Gastroesophageal sphincter (tissue), 4 donors: ENCODE measurements around the gene NPIPA3. TPM values are rescaled to one million over a fixed set of nuclear protein-coding genes. Genes with fewer than 3 reads are reported as not detected.
"Not testable (repeated sequence)": the region's sequence is repeated elsewhere in the genome, so short reads cannot be mapped to it uniquely, and the experiment has no call there.

ENCODE experiments used
- ATAC-seq: fragments of 150-250 bp; one replicate; pipeline ENCODE4 v1.9.1; 2016; ENCODE audit warnings: mild to moderate bottlenecking, moderate library complexity
- H3K27ac ChIP-seq, 4 donors: fragments of 200-600 bp; sonication (generic) in 3 of 4; 1 replicate in 3 of 4; 2 replicates in 1 of 4; pipeline ENCODE4 v1.5.1; 2016 to 2019
- H3K27me3 ChIP-seq: fragments of 200-600 bp; sonication (generic); one replicate; pipeline ENCODE4 v1.5.1; 2019
- H3K36me3 ChIP-seq, 2 donors: fragments of 200-600 bp; sonication (generic); one replicate each; pipeline ENCODE4 v1.5.1; 2019; ENCODE audit warnings: control low read depth in 1 of 2
- H3K4me1 ChIP-seq, 3 donors: fragments of 200-600 bp; sonication (generic); 1 replicate in 2 of 3; 2 replicates in 1 of 3; pipeline ENCODE4 v1.5.1; 2016 to 2019; ENCODE audit warnings: control low read depth in 2 of 3
- H3K4me3 ChIP-seq, 2 donors: fragments of 200-600 bp; sonication (generic); one replicate each; pipeline ENCODE4 v1.5.1; 2019; ENCODE audit warnings: mild to moderate bottlenecking in 1 of 2, moderate library complexity in 1 of 2
- H3K9me3 ChIP-seq, 3 donors: fragments of 200-600 bp; sonication (generic); one replicate each; pipeline ENCODE4 v1.5.1; 2017 to 2019; ENCODE audit warnings: control low read depth in 2 of 3
- EP300 ChIP-seq: sonication (generic); formaldehyde crosslinking; IDR thresholded peaks from one replicate; pipeline ENCODE4 v1.6.1; 2017; ENCODE audit warnings: antibody characterized with exemption, mild to moderate bottlenecking
- POLR2A ChIP-seq, 2 donors: fragments of 450-650 bp; IDR thresholded peaks; one replicate each; pipeline ENCODE4 v1.6.1; 2017; ENCODE audit warnings: antibody characterized with exemption in 2 of 2, mild to moderate bottlenecking in 2 of 2, moderate library complexity in 1 of 2
- POLR2AphosphoS5 ChIP-seq: sonication (generic); formaldehyde crosslinking; IDR thresholded peaks from one replicate; pipeline ENCODE4 v1.6.1; 2017; ENCODE audit warnings: antibody characterized with exemption
- WGBS, 2 donors: methylation state at CpG; one replicate each; pipeline ENCODE4 v1.1.5; 2018; ENCODE audit warnings: low coverage in 1 of 2; 5-methylcytosine and 5-hydroxymethylcytosine counted together
- total RNA-seq, 4 donors: library from RNA; depleted of rRNA; stranded (reverse); fragments of >200 nt; gene quantifications; one replicate each; pipeline ENCODE4 v1.1.0, GENCODE V29; 2016
- TF ChIP-seq, protein P1 (sequence below), 4 experiments: fragments of 200-600 bp in 2 of 4; fragments of 450-650 bp in 2 of 4; sonication (generic) in 1 of 4; IDR thresholded peaks; one replicate each; pipeline ENCODE4 v1.5.1; 2017 to 2019; ENCODE audit warnings: antibody characterized with exemption in 4 of 4, mild to moderate bottlenecking in 2 of 4, moderate library complexity in 2 of 4

The NPIPA3 gene
- total RNA-seq, result 1 to 10 TPM in 2 of 4 donors, under 1 TPM in 1, not detected in 1; 0.39 to 4.0 (median 1.3) TPM

- peak; percentile 99 for ATAC-seq
- not testable (repeated sequence) for H3K27me3 ChIP-seq, H3K27ac ChIP-seq, H3K36me3 ChIP-seq, H3K4me1 ChIP-seq, H3K9me3 ChIP-seq, H3K4me3 ChIP-seq
- WGBS, 2 donors, result no CpG with 5 or more reads among the region's 73 CpGs
Measured at GRCh38 chr16:14703156-14704011, at the start of gene NPIPA3. NPIPA3 (plus strand) TSS chr16:14703411; CDS start chr16:14708944, 5,533 bp downstream.

DNA sequence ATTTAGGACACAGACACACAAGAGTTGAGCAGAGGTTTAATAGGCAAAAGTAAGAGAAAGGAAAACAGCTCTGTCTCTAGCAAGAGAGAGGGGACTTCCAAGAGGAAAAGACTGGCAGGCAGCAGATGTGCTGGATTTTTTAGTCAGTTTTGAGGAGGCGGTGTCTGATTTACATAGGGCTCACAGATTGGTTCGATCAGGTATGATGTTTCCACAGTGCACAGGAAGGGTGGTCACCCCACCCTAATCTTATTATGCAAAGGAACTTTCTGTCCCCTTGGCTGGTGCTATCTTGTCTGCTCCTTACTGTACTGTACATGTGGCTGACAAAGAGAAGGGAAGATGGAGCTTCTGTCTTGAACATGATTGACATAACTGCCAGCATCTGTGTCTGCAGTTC is 45.1 kb upstream of the NPIPA3 start:
- no peaks in the 10 kb centered on the region for H3K27me3 ChIP-seq
- ATAC-seq, result no peak
- 81 to 86% methylated on average over 2 of the region's 2 CpGs for WGBS, 2 donors
- no peaks in the 10 kb centered on the region for H3K4me1 ChIP-seq
- TF ChIP-seq POLR2AphosphoS5, result no peak
- no peak for TF ChIP-seq POLR2A (IDR thresholded peaks at IDR 0.05)
- no peak for TF ChIP-seq EP300
- TF ChIP-seq, protein P1, sequence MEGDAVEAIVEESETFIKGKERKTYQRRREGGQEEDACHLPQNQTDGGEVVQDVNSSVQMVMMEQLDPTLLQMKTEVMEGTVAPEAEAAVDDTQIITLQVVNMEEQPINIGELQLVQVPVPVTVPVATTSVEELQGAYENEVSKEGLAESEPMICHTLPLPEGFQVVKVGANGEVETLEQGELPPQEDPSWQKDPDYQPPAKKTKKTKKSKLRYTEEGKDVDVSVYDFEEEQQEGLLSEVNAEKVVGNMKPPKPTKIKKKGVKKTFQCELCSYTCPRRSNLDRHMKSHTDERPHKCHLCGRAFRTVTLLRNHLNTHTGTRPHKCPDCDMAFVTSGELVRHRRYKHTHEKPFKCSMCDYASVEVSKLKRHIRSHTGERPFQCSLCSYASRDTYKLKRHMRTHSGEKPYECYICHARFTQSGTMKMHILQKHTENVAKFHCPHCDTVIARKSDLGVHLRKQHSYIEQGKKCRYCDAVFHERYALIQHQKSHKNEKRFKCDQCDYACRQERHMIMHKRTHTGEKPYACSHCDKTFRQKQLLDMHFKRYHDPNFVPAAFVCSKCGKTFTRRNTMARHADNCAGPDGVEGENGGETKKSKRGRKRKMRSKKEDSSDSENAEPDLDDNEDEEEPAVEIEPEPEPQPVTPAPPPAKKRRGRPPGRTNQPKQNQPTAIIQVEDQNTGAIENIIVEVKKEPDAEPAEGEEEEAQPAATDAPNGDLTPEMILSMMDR (IDR thresholded peaks at IDR 0.05), result no peak
- no peaks in the 10 kb centered on the region for H3K9me3 ChIP-seq
- H3K27ac ChIP-seq, result no peak overlapping the region
- no peak overlapping the region for H3K4me3 ChIP-seq
- H3K36me3 ChIP-seq, result peaks cover 0 to 99% of the 10 kb centered on the region in 2 donors

- H3K4me3 ChIP-seq, result no peak overlapping the region
- ATAC-seq, result no peak
- WGBS, 2 donors, result 88 to 94% methylated on average over 6 to 7 of the region's 16 CpGs
- H3K27ac ChIP-seq, result no peak overlapping the region
- H3K36me3 ChIP-seq, result peaks cover 0 to 75% of the 10 kb centered on the region in 2 donors
- H3K4me1 ChIP-seq, result no peaks in the 10 kb centered on the region
- no peaks in the 10 kb centered on the region for H3K9me3 ChIP-seq
- TF ChIP-seq EP300 (no peak), POLR2AphosphoS5 (no peak), POLR2A (IDR thresholded peaks at IDR 0.05) (no peak)
- TF ChIP-seq, protein P1 (IDR thresholded peaks at IDR 0.05), result no peak
- H3K27me3 ChIP-seq, result no peaks in the 10 kb centered on the region
Measured at GRCh38 chr16:14667347-14668266, 35.6 kb upstream of the NPIPA3 start.

DNA sequence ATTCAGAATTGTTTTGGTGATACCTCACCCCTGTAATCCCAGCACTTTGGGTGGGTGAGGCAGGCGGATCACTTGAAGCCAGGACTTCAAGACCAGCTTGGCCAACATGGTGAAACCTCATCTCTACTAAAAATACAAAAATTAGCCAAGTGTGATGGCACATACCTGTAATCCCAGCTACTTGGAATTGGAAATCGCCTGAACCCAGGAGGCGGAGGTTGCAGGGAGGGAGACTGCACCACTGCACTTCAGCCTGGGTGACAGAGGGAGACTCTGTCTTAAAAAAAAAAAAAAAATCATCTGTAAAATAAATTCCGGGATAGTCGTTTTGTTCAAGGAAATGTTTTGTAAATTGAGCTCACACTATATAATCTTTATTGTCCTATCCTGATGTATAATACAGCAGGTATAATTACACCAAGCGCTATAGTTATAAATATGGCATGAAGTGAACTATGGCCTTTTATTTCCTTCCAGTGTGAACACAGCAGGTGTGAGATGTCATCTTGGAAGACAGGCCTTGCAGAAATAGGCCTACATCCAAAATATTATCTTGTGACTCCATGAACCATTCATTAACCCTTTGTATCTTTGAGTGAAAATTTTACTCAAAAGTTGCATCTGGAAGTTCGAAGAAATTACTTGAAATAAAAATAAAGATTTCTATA is 34.5 kb upstream of the NPIPA3 start:
- no peak for ATAC-seq
- 59 to 62% methylated on average over 6 of the region's 7 CpGs for WGBS, 2 donors
- TF ChIP-seq, protein P1 (IDR thresholded peaks at IDR 0.05), result no peak
- TF ChIP-seq EP300, result no peak
- TF ChIP-seq POLR2A (IDR thresholded peaks at IDR 0.05), result no peak
- TF ChIP-seq POLR2AphosphoS5, result no peak

DNA sequence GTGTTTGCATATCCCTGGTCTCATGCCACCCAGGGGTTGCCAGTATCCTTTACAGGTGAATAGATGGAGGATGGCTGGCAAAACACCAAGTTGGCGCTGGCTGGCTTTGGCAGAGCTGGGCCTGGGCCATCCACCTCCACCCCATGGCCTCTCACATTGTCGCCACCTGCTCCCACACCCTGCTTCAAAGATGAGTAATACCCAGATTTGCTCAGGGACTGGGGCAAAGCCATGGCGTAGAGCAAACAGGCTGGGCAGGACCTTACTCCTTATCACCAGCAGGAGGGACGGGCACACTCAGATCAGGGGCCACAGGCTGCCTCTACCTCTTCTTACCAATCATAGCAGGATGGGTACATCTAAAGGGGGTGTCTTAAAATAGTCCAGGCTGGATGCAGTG is 33.4 kb upstream of the NPIPA3 start:
- Histone ChIP-seq H3K9me3 (no peaks in the 10 kb centered on the region), H3K36me3 (peaks cover 0 to 53% of the 10 kb centered on the region in 2 donors), H3K27me3 (no peaks in the 10 kb centered on the region), H3K4me1 (no peaks in the 10 kb centered on the region), H3K27ac (no peak overlapping the region), H3K4me3 (no peak overlapping the region)
- TF ChIP-seq POLR2A (IDR thresholded peaks at IDR 0.05) (no peak), POLR2AphosphoS5 (no peak)
- 92% methylated on average over 2 of the region's 4 CpGs; no CpG with 5 or more reads in 1 of the 2 donors for WGBS, 2 donors
- no peak for ATAC-seq

More for the DNA sequence above, 34.5 kb upstream of the NPIPA3 start:
- Histone ChIP-seq H3K27ac (no peak overlapping the region), H3K9me3 (no peaks in the 10 kb centered on the region), H3K27me3 (no peaks in the 10 kb centered on the region), H3K4me1 (no peaks in the 10 kb centered on the region), H3K36me3 (peaks cover 0 to 64% of the 10 kb centered on the region in 2 donors), H3K4me3 (no peak overlapping the region)
